ENCODE data around the gene ANO8. TPM values are rescaled to one million over a fixed set of nuclear protein-coding genes. Genes with fewer than 3 reads are reported as not detected.
A peak's percentile ranks its signal among the peaks of the same experiment; 100 is the strongest.
"Not testable (repeated sequence)": the region's sequence is repeated elsewhere in the genome, so short reads cannot be mapped to it uniquely, and the experiment has no call there.

ANO8 gene
- total RNA-seq, 1 experiment from 2014 or later, result 3.0 TPM

DNA sequence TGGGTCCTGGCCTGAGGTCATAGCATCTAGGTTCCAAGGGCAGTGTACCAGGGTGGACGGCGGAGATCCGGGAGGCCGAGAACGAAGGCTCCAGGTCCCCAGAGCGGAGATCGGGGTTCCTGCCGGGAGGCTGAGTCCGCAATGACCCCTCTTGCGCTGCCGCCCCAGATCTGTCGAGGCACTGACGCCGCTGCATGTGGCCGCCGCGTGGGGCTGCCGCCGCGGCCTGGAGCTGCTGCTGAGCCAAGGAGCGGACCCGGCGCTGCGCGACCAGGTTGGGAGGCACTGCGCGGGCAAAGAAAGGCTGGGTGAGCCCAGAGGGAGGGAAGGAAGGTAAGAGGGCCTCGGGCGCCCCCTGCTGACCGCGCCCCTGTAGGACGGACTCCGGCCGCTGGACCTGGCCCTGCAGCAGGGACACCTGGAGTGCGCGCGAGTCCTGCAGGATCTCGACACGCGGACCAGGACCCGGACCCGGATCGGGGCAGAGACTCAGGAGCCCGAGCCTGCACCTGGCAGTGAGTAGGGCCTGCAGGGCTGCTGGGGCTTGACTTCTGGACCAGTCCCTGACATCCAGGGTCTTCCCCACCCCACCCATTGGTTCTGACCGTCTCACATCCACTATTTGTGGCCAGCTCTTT, 52.0 kb downstream of the ANO8 start:
- Histone ChIP-seq H3K9me3 (replicated peaks) (no peaks in the 10 kb centered on the region; the same call in 1 of the 2 replicates), H3K4me3 (no peak overlapping the region), H3K4me1 (no peaks in the 10 kb centered on the region), H3K36me3 (peaks cover 11% of the 10 kb centered on the region), H3K27ac (no peak overlapping the region), H3K27me3 (no peaks in the 10 kb centered on the region)
- DNase-seq, result peak; percentile 90 to 91

DNA sequence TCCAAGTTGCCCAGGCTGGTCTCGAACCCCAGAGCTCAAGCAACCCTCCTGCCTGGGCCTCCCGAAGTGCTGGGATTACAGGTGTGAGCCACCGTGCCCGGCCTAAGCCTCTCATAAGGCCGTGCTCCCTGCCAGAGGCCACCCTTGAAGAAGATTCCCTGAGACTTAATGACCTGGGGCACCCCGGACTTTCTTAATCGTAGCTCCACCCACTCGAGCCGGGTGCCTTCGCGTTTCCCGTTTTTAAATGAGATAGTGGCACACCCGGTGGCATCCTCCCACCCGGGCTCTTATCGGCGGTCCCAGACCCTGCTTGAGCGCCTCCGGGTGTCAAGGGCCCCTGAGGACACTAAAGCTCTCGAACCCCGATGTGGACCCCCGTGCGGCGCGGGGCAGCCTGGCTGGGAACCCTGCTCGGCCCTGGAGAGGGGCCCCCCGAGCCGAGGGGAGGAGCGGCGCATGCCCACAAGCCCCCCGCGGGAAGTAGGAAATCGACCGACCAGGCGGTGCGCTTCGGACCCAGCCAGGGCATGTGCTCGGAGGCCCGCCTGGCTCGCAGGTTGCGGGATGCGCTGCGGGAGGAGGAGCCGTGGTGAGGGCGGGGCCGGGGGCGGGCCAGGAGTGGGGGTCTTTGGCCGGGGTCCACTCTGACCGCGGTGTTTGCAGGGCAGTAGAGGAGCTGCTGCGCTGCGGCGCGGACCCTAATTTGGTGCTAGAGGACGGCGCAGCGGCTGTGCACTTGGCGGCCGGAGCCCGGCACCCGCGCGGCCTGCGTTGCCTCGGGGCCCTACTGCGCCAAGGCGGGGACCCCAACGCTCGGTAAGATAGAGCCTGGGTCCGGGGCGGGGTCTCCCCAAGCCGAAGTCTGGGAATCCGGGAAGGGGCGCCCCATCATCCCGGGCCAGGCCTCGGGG, 53.0 kb downstream of the ANO8 start, which contains the start of gene ANKLE1:
ANKLE1 (plus strand) TSS at position 511 of the 914 bp plus-strand sequence; CDS start at position 531, 20 bp downstream.
- no peaks in the 10 kb centered on the region; the same call in 1 of the 2 replicates for H3K9me3 ChIP-seq (replicated peaks)
- peaks cover 18% of the 10 kb centered on the region for H3K36me3 ChIP-seq
- no peak within 1 kb of the TSS for H3K4me3 ChIP-seq
- no peaks in the 10 kb centered on the region for H3K4me1 ChIP-seq
- no peak within 1 kb of the TSS for H3K27ac ChIP-seq
- DNase-seq, result no peak
- H3K27me3 ChIP-seq, result no peaks in the 10 kb centered on the region

DNA sequence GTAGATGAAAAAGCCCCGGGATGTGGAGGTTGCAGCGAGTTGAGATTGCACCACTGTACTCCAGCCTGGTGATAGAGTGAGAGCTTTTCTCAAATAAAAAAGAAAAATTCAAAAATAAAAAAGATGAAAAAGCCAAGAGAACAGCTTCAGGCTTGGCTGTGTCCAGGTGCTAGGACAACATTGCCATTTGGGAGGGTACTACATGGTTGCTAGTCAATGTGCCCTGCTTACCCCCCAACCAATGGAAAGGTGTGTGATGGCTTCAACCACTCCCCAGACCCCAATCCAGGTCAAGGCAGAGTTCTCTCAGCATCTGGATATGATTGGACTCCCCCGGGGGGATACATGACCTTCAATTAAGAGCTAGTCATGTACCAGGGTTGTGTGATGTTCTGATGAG, 55.2 kb downstream of the ANO8 start:
- no peak overlapping the region for H3K27ac ChIP-seq
- H3K9me3 ChIP-seq (replicated peaks), result no peaks in the 10 kb centered on the region
- peaks cover 31% of the 10 kb centered on the region for H3K36me3 ChIP-seq
- no peaks in the 10 kb centered on the region for H3K4me1 ChIP-seq
- no peaks in the 10 kb centered on the region for H3K27me3 ChIP-seq
- DNase-seq, result no peak
- H3K4me3 ChIP-seq, result no peak overlapping the region

DNA sequence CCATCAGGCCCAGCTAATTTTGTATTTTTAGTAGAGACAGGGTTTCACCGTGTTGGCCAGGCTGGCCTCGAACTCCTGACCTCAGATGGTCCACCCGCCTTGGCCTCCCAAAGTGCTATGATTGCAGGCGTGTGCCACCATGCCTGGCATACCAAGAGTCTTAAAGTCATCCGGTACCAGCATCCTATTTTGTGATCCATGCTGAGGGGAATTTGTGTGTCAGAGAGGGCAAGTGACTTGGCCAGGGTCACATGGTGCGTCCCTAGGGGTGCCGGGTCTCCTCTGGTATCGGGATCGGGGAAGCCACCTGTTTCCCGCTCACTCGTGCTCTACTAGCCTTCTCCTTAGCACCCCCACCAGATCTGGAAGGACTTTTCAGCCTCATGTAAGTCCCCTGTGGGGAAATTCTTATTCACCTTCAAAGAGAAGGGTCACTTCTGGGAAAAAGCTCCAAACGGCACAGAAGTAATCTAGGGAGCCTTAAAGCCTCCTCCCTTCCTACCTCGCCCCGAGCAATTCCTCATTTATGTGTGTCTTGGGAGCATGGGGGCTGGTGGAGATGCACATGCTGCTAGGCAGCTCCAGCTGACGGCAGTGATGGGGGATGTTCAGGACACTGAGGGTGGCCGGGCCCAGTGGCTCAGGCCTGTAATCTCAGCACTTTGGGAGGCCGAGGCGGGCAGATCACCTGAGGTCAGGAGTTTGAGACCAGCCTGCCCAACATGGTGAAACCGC, 59.0 kb downstream of the ANO8 start:
- H3K4me3 ChIP-seq, result no peak overlapping the region
- peaks cover 50% of the 10 kb centered on the region for H3K36me3 ChIP-seq
- no peaks in the 10 kb centered on the region for H3K4me1 ChIP-seq
- DNase-seq, result no peak
- no peaks in the 10 kb centered on the region for H3K27me3 ChIP-seq
- no peak overlapping the region for H3K27ac ChIP-seq
- no peaks in the 10 kb centered on the region for H3K9me3 ChIP-seq (replicated peaks)

DNA sequence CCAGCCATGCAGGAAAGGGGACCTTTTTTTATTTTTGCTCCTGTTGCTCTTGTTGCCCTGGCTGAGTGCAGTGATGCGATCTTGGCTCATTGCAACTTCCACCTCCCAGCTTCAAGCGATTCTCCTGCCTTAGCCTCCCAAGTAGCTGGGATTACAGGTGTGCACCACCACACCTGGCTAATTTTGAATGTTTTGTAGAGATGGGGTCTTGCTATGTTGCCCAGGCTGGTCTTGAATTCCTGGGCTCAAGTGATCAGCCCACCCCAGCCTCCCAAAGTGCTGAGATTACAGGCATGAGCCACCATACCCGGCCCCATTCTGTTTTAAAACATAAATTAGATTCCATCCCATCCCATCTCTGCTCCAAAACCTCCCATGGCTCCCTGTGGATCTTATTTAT, 59.8 kb downstream of the ANO8 start:
- not testable (repeated sequence) for DNase-seq; H3K4me3 ChIP-seq; H3K9me3 ChIP-seq (replicated peaks); H3K27me3 ChIP-seq; H3K27ac ChIP-seq; H3K4me1 ChIP-seq
- H3K36me3 ChIP-seq, result peaks cover 50% of the 10 kb centered on the region

Other genes starting within 250 kb of the ANO8 start
- 9.9 and 11.0 TPM in 2 replicates for gene USE1, start 119.5 kb downstream of the ANO8 start, total RNA-seq (2014; rRNA removed; shearing (Covaris generic))
- 5.1 and 5.3 TPM in 2 replicates for gene OCEL1, start 108.6 kb downstream of the ANO8 start, total RNA-seq (2014; rRNA removed; shearing (Covaris generic))
- gene NR2F6, start 88.9 kb downstream of the ANO8 start, total RNA-seq (2014; rRNA removed; shearing (Covaris generic)), result 41.0 and 42.0 TPM in 2 replicates
- gene USHBP1, start 70.1 kb downstream of the ANO8 start, total RNA-seq (2014; rRNA removed; shearing (Covaris generic)), result 0.04 TPM in 1 of 2 replicates, not detected in the other
- 96.0 and 98.5 TPM in 2 replicates for gene BABAM1, start 67.4 kb downstream of the ANO8 start, total RNA-seq (2014; rRNA removed; shearing (Covaris generic))
- gene ANKLE1, start 53.0 kb downstream of the ANO8 start, total RNA-seq (2014; rRNA removed; shearing (Covaris generic)), result 0.49 and 0.66 TPM in 2 replicates
- 26.4 and 27.2 TPM in 2 replicates for gene ABHD8, start 31.4 kb downstream of the ANO8 start, total RNA-seq (2014; rRNA removed; shearing (Covaris generic))
- gene MRPL34, start 29.0 kb downstream of the ANO8 start, total RNA-seq (2014; rRNA removed; shearing (Covaris generic)), result 68.5 and 69.0 TPM in 2 replicates
- 34.2 and 37.5 TPM in 2 replicates for gene DDA1, start 25.3 kb downstream of the ANO8 start, total RNA-seq (2014; rRNA removed; shearing (Covaris generic))
- gene GTPBP3, start 2.7 kb upstream of the ANO8 start, total RNA-seq (2014; rRNA removed; shearing (Covaris generic)), result 27.6 and 31.2 TPM in 2 replicates
- not detected in 2 replicates for gene PLVAP, start 42.5 kb upstream of the ANO8 start, total RNA-seq (2014; rRNA removed; shearing (Covaris generic))
- not detected in 2 replicates for gene CCDC194, start 59.3 kb upstream of the ANO8 start, total RNA-seq (2014; rRNA removed; shearing (Covaris generic))
- gene BST2, start 70.8 kb upstream of the ANO8 start, total RNA-seq (2014; rRNA removed; shearing (Covaris generic)), result 19.9 and 20.6 TPM in 2 replicates
- gene MVB12A, start 85.2 kb upstream of the ANO8 start, total RNA-seq (2014; rRNA removed; shearing (Covaris generic)), result 34.4 and 41.2 TPM in 2 replicates
- gene TMEM221, start 113.8 kb upstream of the ANO8 start, total RNA-seq (2014; rRNA removed; shearing (Covaris generic)), result 0.10 TPM in 1 of 2 replicates, not detected in the other
- not detected in 2 replicates for gene NXNL1, start 126.1 kb upstream of the ANO8 start, total RNA-seq (2014; rRNA removed; shearing (Covaris generic))
- 5.9 and 7.4 TPM in 2 replicates for gene SLC27A1, start 135.7 kb upstream of the ANO8 start, total RNA-seq (2014; rRNA removed; shearing (Covaris generic))
- gene PGLS, start 176.8 kb upstream of the ANO8 start, total RNA-seq (2014; rRNA removed; shearing (Covaris generic)), result 32.9 and 33.3 TPM in 2 replicates
- 115 and 117 TPM in 2 replicates for gene COLGALT1, start 220.8 kb upstream of the ANO8 start, total RNA-seq (2014; rRNA removed; shearing (Covaris generic))